H1 (cell line): Measurements from ENCODE around the gene OAS3. TPM values are rescaled to one million over a fixed set of nuclear protein-coding genes. Genes with fewer than 3 reads are reported as not detected.

Source experiments
- BACH1 ChIP-seq: IDR thresholded peaks from 2 replicates; pipeline ENCODE4 v1.6.1; 2012; ENCODE audit warnings: low read length, improper control_type of control experiment
- CBX8 ChIP-seq: fragments of 300-800, 300-1000 bp; sonication (generic); IDR thresholded peaks from 2 replicates; pipeline ENCODE4 v1.7.1; 2016; ENCODE audit warnings: low read depth, low read length, borderline replicate concordance
- CHD2 ChIP-seq: IDR thresholded peaks from 2 replicates; pipeline ENCODE4 v1.6.1; 2012; ENCODE audit warnings: low read length, improper control_type of control experiment
- E2F6 ChIP-seq: IDR thresholded peaks from 2 replicates; pipeline ENCODE4 v1.6.1; 2012; ENCODE audit warnings: inconsistent platforms
- SIN3A ChIP-seq, 2 experiments: IDR thresholded peaks in 1 of 2; conservative IDR thresholded peaks in 1 of 2; 2 replicates each; pipeline ENCODE4 v1.6.1; 2011 to 2012; ENCODE audit warnings: low read length in 2 of 2, improper control_type of control experiment in 1 of 2, low read depth in 1 of 2, mild to moderate bottlenecking in 1 of 2
- polyA plus RNA-seq, 7 experiments: library from polyadenylated mRNA; depleted of rRNA in 3 of 7; stranded (reverse) in 5 of 7; unstranded in 2 of 7; fragments of >200 nt in 5 of 7; fragments of 200-250 nt in 2 of 7; gene quantifications; 1 replicate in 5 of 7; 2 replicates in 1 of 7; 4 replicates in 1 of 7; pipeline versions ENCODE4 v1.2.1 to v1.2.3, GENCODE V29; 2011 to 2013; ENCODE audit warnings: missing spikeins in 2 of 7, mixed read lengths in 2 of 7
- total RNA-seq: library from RNA; stranded (reverse); fragmentation: NEBNext Ultra II Directional; extraction: Animal tissue kit (Norgen Biotek cat#: 25700); gene quantifications from 2 replicates; pipeline ENCODE4 v1.2.1, GENCODE V29; 2021

Gene OAS3
- total and polyA plus RNA-seq, 2 of the 8 experiments (the other 6 are each of a cell fraction or from before 2014, with no cell fraction given) = 0.73 to 3.7 TPM

- TF ChIP-seq E2F6 = no peak
- no peak for TF ChIP-seq BACH1
- no peak for TF ChIP-seq CHD2
- no peak for TF ChIP-seq SIN3A (conservative IDR thresholded peaks at IDR 0.05 in 1 of 2, IDR thresholded peaks at IDR 0.05 in 1 of 2; ENCODE audit: low read depth in 1 of 2, low read length in 2 of 2)
- TF ChIP-seq CBX8 = no peak
Measured at GRCh38 chr12:112980491-112981158, 42.4 kb downstream of the OAS3 start (continued).
